ENCODE measurements around the gene DRG2.

GRCh38 chr17:18094409-18094807, 6.7 kb downstream of the DRG2 start:
- TF ChIP-seq KDM1A (IDR thresholded peaks at IDR 0.05; ENCODE audit: borderline replicate concordance, low read length): no peak
- TF ChIP-seq GABPA (IDR thresholded peaks at IDR 0.05; ENCODE audit: borderline replicate concordance, insufficient read depth, low read length): no peak
- no peak for TF ChIP-seq CTCF (IDR thresholded peaks at IDR 0.05; ENCODE audit: control extremely low read depth in 1 of 3, insufficient read depth in 1 of 3, low read depth in 1 of 3, low read length in 3 of 3)
- TF ChIP-seq NRF1 (IDR thresholded peaks at IDR 0.05; ENCODE audit: low read depth, low read length): no peak
- TF ChIP-seq POLR2AphosphoS5 (IDR thresholded peaks at IDR 0.05; ENCODE audit: low read depth, low read length): no peak
- TF ChIP-seq SP1 (IDR thresholded peaks at IDR 0.05; ENCODE audit: low read depth, low read length): no peak
- TF ChIP-seq SP4 (IDR thresholded peaks at IDR 0.05; ENCODE audit: low read length): no peak
- TF ChIP-seq PHF8 (conservative IDR thresholded peaks at IDR 0.05; ENCODE audit: low read depth, low read length): no peak
- TF ChIP-seq TEAD4 (IDR thresholded peaks at IDR 0.05; ENCODE audit: low read depth, low read length): no peak
